Endothelial cell of umbilical vein (primary cell): ENCODE data around the gene SPAG9. TPM values are rescaled to one million over a fixed set of nuclear protein-coding genes. Genes with fewer than 3 reads are reported as not detected.

Experiments
- BruUV-seq: library from RNA; stranded (reverse); fragments of 400-500 nt; replicated peaks from 2 replicates; lab custom pipeline; 2021; lab: Mats Ljungman, UMichigan
- CTCF ChIA-PET: fragments of 300-600, 350-600 bp; sonication (Branson Sonifier 250); formaldehyde crosslinking; loops from one replicate; lab custom pipeline; 2021; ENCODE audit warnings: antibody characterized with exemption, inconsistent platforms; lab: Charles Lee
- POLR2A ChIA-PET: fragments of 300-600, 350-600 bp; sonication (Branson Sonifier 250); formaldehyde crosslinking; loops from one replicate; lab custom pipeline; 2021; ENCODE audit warnings: antibody characterized with exemption, inconsistent platforms; lab: Charles Lee
- DNase-seq: peaks from one replicate; pipeline ENCODE4 v3.0.0-alpha.2; 2011; ENCODE audit warnings: low read depth, low spot score
- FAIRE-seq: peaks from 2 replicates; lab custom pipeline; 2011; peaks lifted over from hg19 to GRCh38; lab: Jason Lieb, UNC
- H2AFZ ChIP-seq: 2 replicates; pipeline ENCODE4 v1.6.0; 2012; ENCODE audit warnings: low read depth, low read length, control low read depth, inconsistent platforms
- H3K27ac ChIP-seq: 2 replicates; pipeline ENCODE4 v1.5.1; 2011; ENCODE audit warnings: low read depth, mild to moderate bottlenecking, control low read depth, low read length, moderate library complexity; ENCODE audit not compliant: insufficient read depth
- H3K27me3 ChIP-seq, 2 experiments: 2 replicates each; pipeline versions ENCODE4 v1.6.0 to v1.6.1; 2011; ENCODE audit warnings: low read length in 2 of 2, mixed read lengths in 1 of 2; ENCODE audit not compliant: control insufficient read depth in 2 of 2, insufficient read depth in 2 of 2
- H3K36me3 ChIP-seq, 2 experiments: 2 replicates in 1 of 2; 3 replicates in 1 of 2; pipeline ENCODE4 v1.5.1; 2011; ENCODE audit warnings: low read length in 2 of 2, mild to moderate bottlenecking in 1 of 2, moderate library complexity in 1 of 2; ENCODE audit not compliant: control insufficient read depth in 2 of 2, insufficient read depth in 2 of 2; ENCODE audit errors: extremely low read depth in 1 of 2
- H3K4me1 ChIP-seq: 3 replicates; pipeline ENCODE4 v1.5.1; 2011; ENCODE audit warnings: mild to moderate bottlenecking, low read length; ENCODE audit not compliant: control insufficient read depth, insufficient read depth; ENCODE audit errors: extremely low read depth
- H3K4me2 ChIP-seq: 2 replicates; pipeline ENCODE4 v1.6.1; 2011; ENCODE audit warnings: low read length, control low read depth, mixed read lengths; ENCODE audit not compliant: insufficient read depth
- H3K4me3 ChIP-seq, 3 experiments: fragments of 200-600 bp in 1 of 3; sonication (generic), shearing (Covaris generic) in 1 of 3; replicated peaks in 1 of 3; 2 replicates each; pipeline ENCODE4 v1.5.1; 2011 to 2016; ENCODE audit warnings: control low read depth in 3 of 3, low read length in 3 of 3, mild to moderate bottlenecking in 2 of 3, inconsistent platforms in 1 of 3, low read depth in 1 of 3, moderate library complexity in 1 of 3; ENCODE audit not compliant: insufficient read depth in 1 of 3
- H3K79me2 ChIP-seq: 2 replicates; pipeline ENCODE4 v1.6.0; 2012; ENCODE audit warnings: low read length, inconsistent platforms; ENCODE audit not compliant: control insufficient read depth, insufficient read depth
- H3K9ac ChIP-seq: replicated peaks from 2 replicates; pipeline ENCODE3; 2011; ENCODE audit warnings: low read length, control low read depth; ENCODE audit not compliant: insufficient read depth; ENCODE audit errors: extremely low read depth
- H3K9me1 ChIP-seq: replicated peaks from 3 replicates; pipeline ENCODE4 v1.6.0; 2011; ENCODE audit warnings: mild to moderate bottlenecking, low read length; ENCODE audit not compliant: control insufficient read depth, insufficient read depth; ENCODE audit errors: extremely low read depth
- H3K9me3 ChIP-seq: replicated peaks from 2 replicates; pipeline ENCODE4 v1.5.1; 2012; ENCODE audit warnings: low read length, inconsistent platforms; ENCODE audit not compliant: control insufficient read depth, insufficient read depth
- H4K20me1 ChIP-seq: replicated peaks from 2 replicates; pipeline ENCODE3; 2011; ENCODE audit warnings: mild to moderate bottlenecking, low read length; ENCODE audit not compliant: control insufficient read depth, insufficient read depth; ENCODE audit errors: extremely low read depth
- CTCF ChIP-seq, 2 donors: IDR thresholded peaks; 1 replicate in 1 of 2; 2 replicates in 1 of 2; pipeline ENCODE4 v1.5.1; 2011; ENCODE audit warnings: low read length in 2 of 2, mild to moderate bottlenecking in 2 of 2, moderate library complexity in 2 of 2, control low read depth in 1 of 2, inconsistent platforms in 1 of 2, low read depth in 1 of 2; ENCODE audit not compliant: insufficient read depth in 1 of 2; ENCODE audit errors: extremely low read depth in 1 of 2
- EZH2 ChIP-seq: IDR thresholded peaks from 2 replicates; pipeline ENCODE4 v1.6.1; 2012; ENCODE audit warnings: borderline replicate concordance, low read depth, mild to moderate bottlenecking, moderate library complexity, low read length, inconsistent platforms; ENCODE audit not compliant: severe bottlenecking
- FOS ChIP-seq: IDR thresholded peaks from 2 replicates; pipeline ENCODE4 v1.6.1; 2011; ENCODE audit warnings: mild to moderate bottlenecking, low read length, moderate library complexity, borderline replicate concordance; ENCODE audit not compliant: insufficient read depth
- GATA2 ChIP-seq: IDR thresholded peaks from 2 replicates; pipeline ENCODE4 v1.7.0; 2011; ENCODE audit warnings: low read depth, mild to moderate bottlenecking, moderate library complexity, mixed read lengths, low read length; ENCODE audit not compliant: insufficient read length, insufficient read depth
- JUN ChIP-seq: IDR thresholded peaks from 2 replicates; pipeline ENCODE4 v1.6.1; 2011; ENCODE audit warnings: borderline replicate concordance, low read depth; ENCODE audit not compliant: insufficient read length, insufficient read depth
- MAX ChIP-seq: IDR thresholded peaks from 2 replicates; pipeline ENCODE4 v1.6.1; 2011; ENCODE audit not compliant: insufficient read depth, insufficient read length
- MYC ChIP-seq: IDR thresholded peaks from one replicate; pipeline ENCODE4 v1.6.1; 2011; ENCODE audit warnings: mild to moderate bottlenecking, low read depth, low read length
- POLR2A ChIP-seq: IDR thresholded peaks from 2 replicates; pipeline ENCODE4 v1.6.1; 2012; ENCODE audit warnings: low read depth, mild to moderate bottlenecking, control low read depth, low read length
- POLR2AphosphoS5 ChIP-seq: IDR thresholded peaks from 2 replicates; pipeline ENCODE4 v1.6.1; 2012; ENCODE audit warnings: low read depth, mild to moderate bottlenecking, control low read depth, low read length, moderate library complexity; ENCODE audit not compliant: insufficient read depth
- dilution Hi-C: fragments of 300-500 bp; cut with MboI; formaldehyde crosslinking; loops from one replicate; pipeline ENCODE4 v1.15.0; 2019; ENCODE audit warnings: low sequenced_read_pairs; ENCODE audit not compliant: extremely low pct_ligation_motif_present
- intact Hi-C: fragments of 100-400 bp; cut with micrococcal nuclease; formaldehyde crosslinking; loops from one replicate; pipeline ENCODE4 v1.10.0; 2022
- polyA plus RNA-seq, 4 experiments: library from polyadenylated mRNA; depleted of rRNA in 3 of 4; stranded (reverse) in 3 of 4; unstranded in 1 of 4; fragments of >200 nt; gene quantifications; 2 replicates each; pipeline versions ENCODE4 v1.2.1 to v1.2.3, GENCODE V29; 2011 to 2012; ENCODE audit warnings: missing spikeins in 1 of 4
- total RNA-seq: library from RNA; stranded (reverse); gene quantifications from 2 replicates; pipeline ENCODE4 v1.2.3, GENCODE V29; 2021

The SPAG9 gene
- total and polyA plus RNA-seq, 2 donors (not counting 3 experiments of a cell fraction or from before 2014, with no cell fraction given): 16.5 to 75.0 TPM

GRCh38 chr17:50922107-50922506 is 198.6 kb downstream of the SPAG9 start:
- BruUV-seq: no TSS peak
- Histone ChIP-seq H3K4me3 (no peak overlapping the region), H3K27me3 (no peaks in the 10 kb centered on the region), H3K9me1 (no peaks in the 10 kb centered on the region), H3K9ac (no peak overlapping the region), H3K4me2 (no peak overlapping the region), H3K79me2 (no peaks in the 10 kb centered on the region), H3K36me3 (no peaks in the 10 kb centered on the region), H3K27ac (no peak overlapping the region), H3K9me3 (no peaks in the 10 kb centered on the region), H3K4me1 (peaks cover 4% of the 10 kb centered on the region), H4K20me1 (no peaks in the 10 kb centered on the region), H2AFZ (no peak overlapping the region)
- no peak for TF ChIP-seq POLR2A
- TF ChIP-seq GATA2: no peak
- no peak for TF ChIP-seq MYC
- no peak for TF ChIP-seq JUN
- TF ChIP-seq MAX: no peak
- no peak for TF ChIP-seq EZH2
- no peak for TF ChIP-seq CTCF (IDR thresholded peaks at IDR 0.05; ENCODE audit: extremely low read depth in 1 of 2, insufficient read depth in 1 of 2, low read depth in 1 of 2, low read length in 2 of 2)
- no peak for TF ChIP-seq FOS
- TF ChIP-seq POLR2AphosphoS5: no peak
- FAIRE-seq (no peak), DNase-seq (no peak)
- dilution Hi-C loops: no loop called here
- CTCF ChIA-PET: interaction anchor here (0.6 to 1.4 kb wide), 4 partner anchors 9 to 70 kb away, joined by 3 to 4 read pairs (median 3); no protein-coding TSS in a partner anchor
- intact Hi-C loops: no loop called here
- POLR2A ChIA-PET: no interaction called here
